Neural progenitor cell (in vitro differentiated cells): ENCODE results near the gene FOXC2. TPM values are rescaled to one million over a fixed set of nuclear protein-coding genes. Genes with fewer than 3 reads are reported as not detected.

Experiments used
- DNase-seq: peaks from one replicate; pipeline ENCODE4 v3.0.0-alpha.2; 2016; ENCODE audit warnings: low spot score
- H2AFZ ChIP-seq: fragments of 200-600 bp; sonication (generic); replicated peaks from 2 replicates; pipeline ENCODE4 v1.6.1; 2016; ENCODE audit warnings: antibody characterized with exemption
- H3F3A ChIP-seq: fragments of 200-600 bp; sonication (generic); 2 replicates; pipeline ENCODE4 v1.6.1; 2016; ENCODE audit warnings: antibody characterized with exemption, low read depth
- H3K27ac ChIP-seq: fragments of 200-600 bp; sonication (generic); 2 replicates; pipeline ENCODE4 v1.5.1; 2016; ENCODE audit warnings: mild to moderate bottlenecking
- H3K27me3 ChIP-seq: fragments of 200-600 bp; sonication (generic); 2 replicates; pipeline ENCODE4 v1.6.1; 2016; ENCODE audit warnings: mild to moderate bottlenecking, moderate library complexity
- H3K36me3 ChIP-seq: fragments of 200-600 bp; sonication (generic); 2 replicates; pipeline ENCODE4 v1.5.1; 2016
- H3K4me1 ChIP-seq: fragments of 200-600 bp; sonication (generic); 2 replicates; pipeline ENCODE4 v1.6.1; 2016; ENCODE audit warnings: mixed run types
- H3K4me2 ChIP-seq: fragments of 200-600 bp; sonication (generic); 2 replicates; pipeline ENCODE4 v1.6.1; 2016
- H3K4me3 ChIP-seq: fragments of 200-600 bp; sonication (generic); 2 replicates; pipeline ENCODE4 v1.5.1; 2016
- H3K79me2 ChIP-seq: fragments of 200-600 bp; sonication (generic); 2 replicates; pipeline ENCODE4 v1.6.1; 2016; ENCODE audit warnings: low read depth
- H3K9ac ChIP-seq: fragments of 200-600 bp; sonication (generic); 2 replicates; pipeline ENCODE4 v1.6.1; 2016
- H3K9me3 ChIP-seq: fragments of 200-600 bp; sonication (generic); 2 replicates; pipeline ENCODE4 v1.5.1; 2016; ENCODE audit warnings: low read depth
- H4K20me1 ChIP-seq: fragments of 200-600 bp; sonication (generic); 2 replicates; pipeline ENCODE4 v1.6.1; 2016; ENCODE audit warnings: low read depth
- H3K27ac Mint-ChIP-seq: 3 replicates; pipeline ENCODE4 v1.8.0; 2021; ENCODE audit warnings: mixed read lengths
- H3K27me3 Mint-ChIP-seq: 2 replicates; pipeline ENCODE4 v1.8.0; 2022; ENCODE audit warnings: low read depth, mild to moderate bottlenecking, inconsistent platforms, moderate library complexity, mixed read lengths; ENCODE audit not compliant: insufficient read depth
- H3K36me3 Mint-ChIP-seq: 3 replicates; pipeline ENCODE4 v1.8.0; 2021; ENCODE audit warnings: mixed read lengths
- H3K4me1 Mint-ChIP-seq: 3 replicates; pipeline ENCODE4 v1.8.0; 2021; ENCODE audit warnings: mixed read lengths
- H3K4me3 Mint-ChIP-seq: 3 replicates; pipeline ENCODE4 v1.8.0; 2021; ENCODE audit warnings: mild to moderate bottlenecking, moderate library complexity, mixed read lengths
- H3K9me3 Mint-ChIP-seq: 3 replicates; pipeline ENCODE4 v1.8.0; 2020; ENCODE audit warnings: mixed read lengths
- CTCF ChIP-seq: fragments of 200-600 bp; sonication (generic); IDR thresholded peaks from 2 replicates; pipeline ENCODE4 v1.5.1; 2017; ENCODE audit warnings: antibody characterized with exemption, mild to moderate bottlenecking
- EZH2 ChIP-seq: fragments of 200-600 bp; sonication (generic); IDR thresholded peaks from 2 replicates; pipeline ENCODE4 v1.6.1; 2017; ENCODE audit warnings: antibody characterized with exemption, mild to moderate bottlenecking, moderate library complexity
- EZH2phosphoT487 ChIP-seq: fragments of 200-600 bp; sonication (generic); IDR thresholded peaks from 2 replicates; pipeline ENCODE4 v1.6.1; 2017; ENCODE audit warnings: antibody characterized with exemption
- total RNA-seq: library from RNA; depleted of rRNA; stranded (reverse); fragments of >200 nt; gene quantifications from 2 replicates; pipeline ENCODE4 v1.2.3, GENCODE V29; 2015; ENCODE audit warnings: low replicate concordance

The FOXC2 gene
- total RNA-seq, 1 donor from 2014 or later, result not detected

GRCh38 chr16:86547286-86547685 is 19.3 kb upstream of the FOXC2 start:
- no peak overlapping the region for H3K4me2 ChIP-seq
- Mint-ChIP-seq H3K4me3 (no peak overlapping the region), H3K27ac (no peak overlapping the region), H3K27me3 (peaks cover 11% of the 10 kb centered on the region), H3K36me3 (no peaks in the 10 kb centered on the region), H3K4me1 (peaks cover 7% of the 10 kb centered on the region), H3K9me3 (no peaks in the 10 kb centered on the region)
- H3K4me1 ChIP-seq, result no peaks in the 10 kb centered on the region
- no peak overlapping the region for H3K9ac ChIP-seq
- peaks cover 9% of the 10 kb centered on the region for H4K20me1 ChIP-seq
- no peak overlapping the region for H2AFZ ChIP-seq
- no peaks in the 10 kb centered on the region for H3K36me3 ChIP-seq
- no peak for TF ChIP-seq EZH2phosphoT487
- no peak for TF ChIP-seq EZH2
- no peak for TF ChIP-seq CTCF
- H3K27ac ChIP-seq, result no peak overlapping the region
- H3F3A ChIP-seq, result no peaks in the 10 kb centered on the region
- H3K27me3 ChIP-seq, result no peaks in the 10 kb centered on the region
- no peaks in the 10 kb centered on the region for H3K79me2 ChIP-seq
- no peaks in the 10 kb centered on the region for H3K9me3 ChIP-seq
- DNase-seq, result no peak
- H3K4me3 ChIP-seq, result no peak overlapping the region

DNA sequence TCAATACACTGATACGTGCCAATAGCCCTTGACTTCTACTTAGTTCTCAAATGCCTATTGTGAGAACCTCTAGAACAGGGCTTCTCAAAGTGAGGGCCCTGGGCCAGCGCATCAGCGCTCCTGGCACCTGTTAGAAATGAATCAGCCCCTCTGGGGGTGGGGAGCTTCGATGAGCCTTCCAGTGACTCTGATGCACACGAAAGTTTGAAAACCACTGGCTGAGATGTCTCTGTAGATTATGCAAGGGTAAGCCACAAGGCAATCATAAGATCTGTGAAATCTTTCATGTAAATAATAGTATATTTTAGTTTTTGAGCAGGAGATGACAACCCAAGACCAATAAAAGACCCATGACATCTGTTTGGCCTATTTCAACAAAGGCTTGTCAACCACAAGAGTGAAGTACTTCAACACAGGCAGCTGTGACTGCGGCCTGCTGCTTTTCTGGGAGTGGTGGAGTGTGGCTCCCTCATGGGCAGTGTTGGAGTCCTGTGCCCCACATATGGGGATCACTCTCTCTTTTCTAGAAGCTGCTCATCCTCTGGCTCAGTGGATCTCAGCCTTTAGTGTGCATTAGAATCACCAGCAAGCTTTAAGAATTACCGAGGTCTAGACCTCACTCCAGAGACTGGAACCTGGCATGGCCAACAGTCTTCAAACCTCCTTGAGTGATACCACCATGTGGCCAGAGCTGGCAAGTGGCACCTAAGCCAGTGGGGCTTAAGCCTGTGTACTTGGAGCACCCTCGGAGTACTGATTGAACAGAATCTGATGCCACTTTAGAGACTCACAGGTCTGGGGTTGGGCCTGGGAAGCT is 17.3 kb upstream of the FOXC2 start:
- Histone ChIP-seq H3K4me3 (no peak overlapping the region), H2AFZ (no peak overlapping the region), H3F3A (no peaks in the 10 kb centered on the region), H3K4me1 (no peaks in the 10 kb centered on the region), H4K20me1 (no peaks in the 10 kb centered on the region), H3K9ac (no peak overlapping the region), H3K27me3 (no peaks in the 10 kb centered on the region), H3K9me3 (no peaks in the 10 kb centered on the region), H3K79me2 (peaks cover 10% of the 10 kb centered on the region), H3K4me2 (no peak overlapping the region), H3K36me3 (no peaks in the 10 kb centered on the region), H3K27ac (no peak overlapping the region)
- Mint-ChIP-seq H3K9me3 (no peaks in the 10 kb centered on the region), H3K4me3 (no peak overlapping the region), H3K36me3 (no peaks in the 10 kb centered on the region), H3K27me3 (peaks cover 16% of the 10 kb centered on the region), H3K4me1 (peaks cover 9% of the 10 kb centered on the region), H3K27ac (no peak overlapping the region)
- TF ChIP-seq EZH2phosphoT487 (no peak), CTCF (no peak), EZH2 (no peak)
- DNase-seq, result no peak

DNA sequence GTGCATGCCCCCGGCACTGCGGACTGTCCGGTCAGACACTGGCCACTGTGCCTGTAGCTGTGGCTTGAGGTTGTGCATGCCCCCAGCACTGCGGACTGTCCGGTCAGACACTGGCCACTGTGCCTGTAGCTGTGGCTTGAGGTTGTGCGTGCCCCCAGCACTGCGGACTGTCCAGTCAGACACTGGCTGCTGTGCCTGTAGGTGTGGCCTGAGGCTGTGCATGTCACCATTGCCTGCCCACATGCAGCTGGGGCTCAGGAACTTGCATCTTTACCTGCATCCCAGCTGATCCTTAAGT is 16.8 kb upstream of the FOXC2 start:
- no peak for DNase-seq
- no peak overlapping the region for H3K9ac ChIP-seq
- H3K9me3 Mint-ChIP-seq, result no peaks in the 10 kb centered on the region
- H3K27ac ChIP-seq, result no peak overlapping the region
- peaks cover 15% of the 10 kb centered on the region for H3K79me2 ChIP-seq
- H3K4me3 Mint-ChIP-seq, result no peak overlapping the region
- H3K27me3 Mint-ChIP-seq, result peaks cover 14% of the 10 kb centered on the region
- H3K36me3 ChIP-seq, result no peaks in the 10 kb centered on the region
- H3K9me3 ChIP-seq, result no peaks in the 10 kb centered on the region
- no peaks in the 10 kb centered on the region for H4K20me1 ChIP-seq
- TF ChIP-seq EZH2phosphoT487 (no peak), EZH2 (no peak), CTCF (no peak)
- no peaks in the 10 kb centered on the region for H3K27me3 ChIP-seq
- H2AFZ ChIP-seq, result no peak overlapping the region
- H3K27ac Mint-ChIP-seq, result no peak overlapping the region
- no peaks in the 10 kb centered on the region for H3K4me1 ChIP-seq
- H3K4me3 ChIP-seq, result no peak overlapping the region
- no peaks in the 10 kb centered on the region for H3K36me3 Mint-ChIP-seq
- peaks cover 9% of the 10 kb centered on the region for H3K4me1 Mint-ChIP-seq
- H3F3A ChIP-seq, result no peaks in the 10 kb centered on the region
- no peak overlapping the region for H3K4me2 ChIP-seq
